DND-41 (cell line): Measurements from ENCODE around the gene ARMC9.

Source experiments
- ATAC-seq: fragments of 200-7000 bp; cut with Tn5 transposase; 3 replicates; pipeline ENCODE4 v1.9.1; 2021; ENCODE audit warnings: low read depth; ENCODE audit not compliant: insufficient read depth
- DNase-seq: peaks from one replicate; pipeline ENCODE4 v3.0.0-alpha.2; 2020
- H2AFZ ChIP-seq: 2 replicates; pipeline ENCODE4 v1.6.0; 2012; ENCODE audit warnings: low read depth, low read length
- H3K27ac ChIP-seq: 2 replicates; pipeline ENCODE4 v1.5.1; 2012; ENCODE audit warnings: low read length, inconsistent platforms
- H3K27me3 ChIP-seq: fragments of 200-600 bp; sonication (generic); 2 replicates; pipeline ENCODE4 v1.6.0; 2012; ENCODE audit warnings: low read length, mild to moderate bottlenecking, inconsistent platforms; ENCODE audit not compliant: insufficient read depth, poor library complexity
- H3K36me3 ChIP-seq: 2 replicates; pipeline ENCODE4 v1.5.1; 2012; ENCODE audit warnings: low read length, inconsistent platforms; ENCODE audit not compliant: insufficient read depth
- H3K4me1 ChIP-seq: 2 replicates; pipeline ENCODE4 v1.5.1; 2012; ENCODE audit warnings: mild to moderate bottlenecking, low read length; ENCODE audit not compliant: insufficient read depth
- H3K4me2 ChIP-seq: 2 replicates; pipeline ENCODE4 v1.6.0; 2012; ENCODE audit warnings: mild to moderate bottlenecking, moderate library complexity, low read length, inconsistent platforms; ENCODE audit not compliant: insufficient read depth
- H3K4me3 ChIP-seq, 2 experiments: fragments of 200-600 bp in 1 of 2; shearing (Covaris generic) in 1 of 2; 2 replicates each; pipeline ENCODE4 v1.5.1; 2012 to 2016; ENCODE audit warnings: inconsistent platforms in 2 of 2, low read length in 2 of 2, mild to moderate bottlenecking in 2 of 2, low read depth in 1 of 2, moderate library complexity in 1 of 2
- H3K79me2 ChIP-seq: 2 replicates; pipeline ENCODE4 v1.6.0; 2012; ENCODE audit warnings: low read length, inconsistent platforms; ENCODE audit not compliant: insufficient read depth
- H3K9ac ChIP-seq: 2 replicates; pipeline ENCODE4 v1.6.0; 2012; ENCODE audit warnings: low read depth, mild to moderate bottlenecking, inconsistent platforms, low read length, moderate library complexity
- H3K9me3 ChIP-seq: 2 replicates; pipeline ENCODE4 v1.5.1; 2012; ENCODE audit warnings: low read length, moderate library complexity, mild to moderate bottlenecking, inconsistent platforms; ENCODE audit not compliant: insufficient read depth, severe bottlenecking
- H4K20me1 ChIP-seq: 2 replicates; pipeline ENCODE4 v1.6.0; 2012; ENCODE audit warnings: low read length; ENCODE audit not compliant: insufficient read depth
- CTCF ChIP-seq: IDR thresholded peaks from 2 replicates; pipeline ENCODE4 v1.5.1; 2012; ENCODE audit warnings: borderline replicate concordance, low read length, moderate library complexity, mild to moderate bottlenecking; ENCODE audit not compliant: poor library complexity, severe bottlenecking; ENCODE audit errors: extremely low read depth
- EZH2 ChIP-seq: IDR thresholded peaks from 3 replicates; pipeline ENCODE4 v1.6.1; 2012; ENCODE audit warnings: borderline replicate concordance, low read depth, mild to moderate bottlenecking, moderate library complexity, low read length, inconsistent platforms; ENCODE audit not compliant: severe bottlenecking

Gene ARMC9

GRCh38 chr2:231172025-231172424 lies 26.4 kb upstream of the ARMC9 start:
- no peak for DNase-seq
- Histone ChIP-seq H2AFZ (no peak overlapping the region), H4K20me1 (no peaks in the 10 kb centered on the region), H3K9ac (no peak overlapping the region), H3K27me3 (no peaks in the 10 kb centered on the region), H3K4me2 (no peak overlapping the region), H3K9me3 (no peaks in the 10 kb centered on the region), H3K4me3 (no peak overlapping the region), H3K4me1 (no peaks in the 10 kb centered on the region), H3K36me3 (peaks cover 73% of the 10 kb centered on the region), H3K79me2 (no peaks in the 10 kb centered on the region), H3K27ac (no peak overlapping the region)
- TF ChIP-seq CTCF, result no peak
- no peak for TF ChIP-seq EZH2
- ATAC-seq, result no peak

- no peaks in the 10 kb centered on the region for H3K79me2 ChIP-seq
- H2AFZ ChIP-seq, result no peak overlapping the region
- no peaks in the 10 kb centered on the region for H3K27me3 ChIP-seq
- H4K20me1 ChIP-seq, result no peaks in the 10 kb centered on the region
- no peak overlapping the region for H3K4me3 ChIP-seq
- no peaks in the 10 kb centered on the region for H3K9me3 ChIP-seq
- H3K9ac ChIP-seq, result no peak overlapping the region
- no peak for DNase-seq
- peaks cover 51% of the 10 kb centered on the region; the same call in 1 of the 2 replicates for H3K36me3 ChIP-seq
- no peak overlapping the region for H3K27ac ChIP-seq
- ATAC-seq, result no peak
- H3K4me2 ChIP-seq, result no peak overlapping the region
- H3K4me1 ChIP-seq, result no peaks in the 10 kb centered on the region
- no peak for TF ChIP-seq EZH2
- no peak for TF ChIP-seq CTCF
These were observed 24.2 kb upstream of the ARMC9 start for GRCh38 chr2:231174211-231174651.

- Histone ChIP-seq H2AFZ (no peak overlapping the region), H3K9ac (no peak overlapping the region), H3K36me3 (peaks cover 33% of the 10 kb centered on the region; the same call in 1 of the 2 replicates), H3K79me2 (no peaks in the 10 kb centered on the region), H3K4me1 (no peaks in the 10 kb centered on the region), H3K9me3 (no peaks in the 10 kb centered on the region), H3K4me2 (no peak overlapping the region), H3K27me3 (no peaks in the 10 kb centered on the region), H3K4me3 (no peak overlapping the region), H4K20me1 (no peaks in the 10 kb centered on the region), H3K27ac (no peak overlapping the region)
- 0 out of 3 replicates have a peak, but pooled peaks have one; percentile 13 for ATAC-seq
- no peak for DNase-seq
- TF ChIP-seq CTCF (no peak), EZH2 (no peak)
These were observed 22.4 kb upstream of the ARMC9 start for GRCh38 chr2:231176066-231176465.
